HL-60 (cell line): ENCODE data around the gene NT5C1A.

Experiments used
- DNase-seq, 2 experiments: peaks; one replicate each; pipeline ENCODE4 v3.0.0-alpha.2; 2010 to 2020; ENCODE audit warnings: low read depth in 1 of 2, low spot score in 1 of 2
- H3K27ac ChIP-seq: fragments of 250-450 bp; sonication (Bioruptor Pico); replicated peaks from 2 replicates; pipeline ENCODE4 v1.5.1; 2020; ENCODE audit warnings: mild to moderate bottlenecking, moderate library complexity
- H3K27me3 ChIP-seq: fragments of 250-450 bp; sonication (Bioruptor Pico); 2 replicates; pipeline ENCODE4 v1.5.1; 2021; ENCODE audit warnings: mild to moderate bottlenecking, moderate library complexity; ENCODE audit not compliant: insufficient read depth, poor library complexity, severe bottlenecking
- H3K4me3 ChIP-seq: replicated peaks from 2 replicates; pipeline ENCODE4 v1.5.1; 2011; ENCODE audit warnings: mild to moderate bottlenecking, control low read depth, low read length; ENCODE audit not compliant: insufficient read depth
- CTCF ChIP-seq: IDR thresholded peaks from one replicate; pipeline ENCODE4 v1.5.1; 2011; ENCODE audit warnings: low read length, control low read depth, inconsistent platforms; ENCODE audit not compliant: insufficient read depth
- GABPA ChIP-seq: IDR thresholded peaks from 2 replicates; pipeline ENCODE4 v1.6.1; 2012; ENCODE audit warnings: low read depth
- POLR2AphosphoS5 ChIP-seq: IDR thresholded peaks from 2 replicates; pipeline ENCODE4 v1.6.1; 2012; ENCODE audit warnings: low read depth
- REST ChIP-seq: IDR thresholded peaks from 2 replicates; pipeline ENCODE4 v1.6.1; 2012; ENCODE audit warnings: low read depth; ENCODE audit not compliant: insufficient replicate concordance
- SPI1 ChIP-seq: IDR thresholded peaks from 2 replicates; pipeline ENCODE4 v1.6.1; 2012; ENCODE audit warnings: low read depth, mild to moderate bottlenecking, borderline replicate concordance

The NT5C1A gene

GRCh38 chr1:39657402-39657801 lies 14.5 kb downstream of the NT5C1A start:
- Histone ChIP-seq H3K27me3 (peaks cover 2% of the 10 kb centered on the region), H3K27ac (no peak overlapping the region), H3K4me3 (no peak overlapping the region)
- no peak for DNase-seq
- TF ChIP-seq REST = no peak
- no peak for TF ChIP-seq SPI1
- no peak for TF ChIP-seq POLR2AphosphoS5
- TF ChIP-seq GABPA = no peak
- TF ChIP-seq CTCF = no peak

GRCh38 chr1:39656391-39656790 lies 15.5 kb downstream of the NT5C1A start:
- no peak overlapping the region for H3K27ac ChIP-seq
- peaks cover 2% of the 10 kb centered on the region for H3K27me3 ChIP-seq
- TF ChIP-seq SPI1 (no peak), GABPA (no peak), REST (no peak), POLR2AphosphoS5 (no peak), CTCF (no peak)

GRCh38 chr1:39655578-39656268 lies 16.2 kb downstream of the NT5C1A start:
- Histone ChIP-seq H3K27me3 (peaks cover 2% of the 10 kb centered on the region), H3K27ac (no peak overlapping the region), H3K4me3 (no peak overlapping the region)
- TF ChIP-seq POLR2AphosphoS5 (no peak), GABPA (no peak), SPI1 (no peak), CTCF (no peak), REST (no peak)
- DNase-seq = no peak

More at GRCh38 chr1:39656391-39656790, 15.5 kb downstream of the NT5C1A start:
- no peak for DNase-seq
- no peak overlapping the region for H3K4me3 ChIP-seq
